Esophagus muscularis mucosa (tissue), 3 donors: ENCODE measurements around the gene LCN1.

Experiments
- CTCF ChIP-seq, 3 experiments: fragments of 200-600 bp in 2 of 3; fragments of 450-650 bp in 1 of 3; sonication (generic) in 2 of 3; IDR thresholded peaks; one replicate each; pipeline ENCODE4 v1.5.1; 2017 to 2019; ENCODE audit warnings: antibody characterized with exemption in 3 of 3, mild to moderate bottlenecking in 2 of 3, moderate library complexity in 1 of 3
- POLR2A ChIP-seq: fragments of 450-650 bp; IDR thresholded peaks from one replicate; pipeline ENCODE4 v1.6.1; 2017; ENCODE audit warnings: antibody characterized with exemption, moderate library complexity, mild to moderate bottlenecking, low read depth
- POLR2AphosphoS5 ChIP-seq, 2 donors: sonication (generic); formaldehyde crosslinking; IDR thresholded peaks; one replicate each; pipeline ENCODE4 v1.6.1; 2017; ENCODE audit warnings: antibody characterized with exemption in 2 of 2

DNA sequence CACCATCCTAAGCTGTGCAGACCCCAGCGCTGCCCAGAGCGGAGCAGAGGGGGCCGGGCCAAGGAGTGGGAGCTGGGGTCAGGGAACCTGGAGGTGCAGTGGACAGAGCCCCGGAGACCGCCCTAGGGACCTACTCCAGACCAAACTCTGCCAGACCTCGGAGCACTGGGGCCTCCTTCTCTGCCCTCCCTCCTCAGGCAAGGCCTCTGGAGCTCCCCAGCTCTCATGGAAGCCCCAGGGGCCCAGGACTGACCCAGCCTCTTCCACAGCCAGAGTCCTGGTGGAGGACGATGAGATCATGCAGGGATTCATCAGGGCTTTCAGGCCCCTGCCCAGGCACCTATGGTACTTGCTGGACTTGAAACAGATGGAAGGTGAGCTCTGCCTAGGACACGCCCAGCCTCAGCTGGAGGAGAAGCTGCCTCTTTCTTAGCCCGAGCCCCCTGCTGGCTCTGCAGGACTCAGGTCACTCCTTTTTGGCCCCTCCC, 43.9 kb downstream of the LCN1 start:
- no peak for TF ChIP-seq POLR2AphosphoS5 (IDR thresholded peaks at IDR 0.05)
- no peak for TF ChIP-seq POLR2A
- no peak for TF ChIP-seq CTCF (IDR thresholded peaks at IDR 0.05)
